Measurements from ENCODE around the gene TBC1D22A.

The TBC1D22A gene

DNA sequence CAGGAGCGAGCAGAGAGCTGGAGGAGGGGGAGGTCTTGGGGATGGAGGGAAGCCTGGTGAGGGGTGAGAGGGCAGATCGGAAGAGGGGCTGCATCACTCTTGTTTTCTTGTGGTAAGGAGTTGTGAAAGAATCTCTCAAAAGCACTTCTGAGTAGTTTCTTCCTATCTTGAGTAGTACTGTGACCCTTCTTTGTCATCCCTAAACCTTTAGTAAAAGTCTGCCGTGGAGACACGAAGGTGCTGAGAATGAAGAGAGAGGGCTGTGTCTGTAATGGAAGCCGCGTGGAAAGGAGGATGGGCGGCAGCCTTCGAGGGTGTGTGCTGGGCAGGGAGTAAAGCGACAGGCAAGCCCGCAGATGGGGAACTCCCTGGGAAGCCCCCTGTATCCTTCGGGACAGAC lies 237.8 kb downstream of the TBC1D22A start:
- no peak for DNase-seq

DNA sequence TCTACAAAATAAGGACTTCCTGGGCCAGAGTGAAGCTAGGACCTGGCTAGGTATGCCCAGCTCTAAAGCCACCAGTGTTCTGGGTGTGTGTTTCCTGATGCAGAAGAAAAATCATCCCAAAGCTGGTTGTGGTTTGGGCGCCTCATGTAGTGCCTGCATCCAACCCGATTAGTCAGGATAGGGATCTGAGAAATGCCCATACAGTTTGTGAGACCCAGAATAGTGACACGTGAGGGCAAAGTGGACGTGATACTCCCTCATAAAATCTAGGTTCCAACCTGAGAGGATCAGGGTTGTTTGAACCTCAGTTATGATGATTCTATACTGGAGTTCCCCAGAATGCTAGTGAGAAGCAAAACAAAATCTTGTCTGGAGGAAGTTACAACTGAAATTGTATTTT lies 238.4 kb downstream of the TBC1D22A start:
- no peak for DNase-seq

DNA sequence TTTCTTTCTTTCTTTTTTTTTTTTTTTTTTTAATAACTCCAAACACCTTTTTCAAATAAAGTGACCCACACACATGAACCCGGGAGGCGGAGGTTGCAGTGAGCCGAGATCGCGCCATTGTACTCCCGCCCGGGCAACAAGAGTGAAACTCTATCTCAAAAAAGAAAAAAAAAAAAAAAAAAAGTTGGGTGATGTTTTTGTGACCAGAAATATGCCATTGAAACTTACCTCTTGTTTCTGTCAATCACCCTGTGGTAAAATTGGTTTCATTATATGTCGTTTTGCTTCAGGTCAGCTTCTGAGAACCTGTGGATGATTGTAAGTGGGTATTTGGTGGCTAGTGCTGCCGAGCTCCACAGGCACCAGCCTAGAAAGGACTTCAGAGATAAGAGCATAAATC lies 238.8 kb downstream of the TBC1D22A start:
- DNase-seq: no peak

DNA sequence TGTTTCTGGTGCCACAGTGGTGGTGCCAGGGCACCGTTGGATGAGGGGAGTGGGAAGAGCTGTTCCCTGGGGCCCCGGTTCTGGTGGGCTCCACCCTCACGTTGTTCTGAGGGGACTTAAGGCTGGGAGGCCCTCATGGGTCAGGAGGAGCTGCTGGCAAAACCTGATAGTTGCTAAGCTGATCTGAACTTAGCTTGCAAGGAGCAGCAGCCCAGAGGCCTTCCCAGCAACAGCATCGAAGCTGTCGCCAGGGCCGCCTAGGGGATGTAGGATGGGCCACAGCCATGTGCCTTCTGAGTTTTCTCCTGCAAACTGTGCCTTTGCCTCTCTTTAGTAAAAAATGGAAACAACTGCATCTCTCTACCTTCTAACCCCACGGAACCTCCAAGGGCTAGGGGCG lies 240.2 kb downstream of the TBC1D22A start:
- DNase-seq: no peak

DNA sequence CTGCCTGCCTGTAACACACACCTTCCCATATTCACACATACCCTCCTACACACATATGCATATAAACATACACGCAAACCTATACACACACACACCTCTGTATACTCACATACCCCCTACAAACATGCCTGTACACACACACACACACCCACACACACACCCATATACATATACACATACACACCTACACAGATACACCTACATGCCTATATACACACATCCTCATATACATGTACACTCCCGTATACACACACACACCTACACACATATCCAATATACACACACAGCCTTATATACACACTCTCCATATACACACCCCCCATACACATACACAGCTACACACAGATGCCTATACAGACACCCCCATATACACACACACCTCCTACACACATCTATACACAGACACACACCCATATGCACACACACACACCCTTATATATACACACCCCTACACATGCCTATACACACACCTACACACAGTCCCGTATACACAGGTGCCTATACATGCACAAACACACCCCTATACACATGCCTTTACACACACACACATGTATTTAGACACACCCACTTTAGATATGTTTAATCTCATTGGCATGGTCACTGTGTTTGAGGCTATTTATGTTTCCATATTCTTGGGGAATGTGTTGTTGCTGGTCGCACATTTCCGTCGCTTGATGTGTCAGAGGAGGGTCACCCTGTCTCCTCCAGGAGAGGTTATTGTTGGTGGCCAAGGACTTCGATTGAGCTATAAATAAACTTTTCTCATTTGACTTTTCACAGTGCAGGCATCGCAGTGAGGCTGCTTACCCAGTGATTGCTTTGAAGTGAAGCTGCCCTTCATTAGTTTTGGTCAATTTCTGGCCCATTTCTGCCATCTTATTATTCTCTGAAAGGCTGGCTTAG lies 243.3 kb downstream of the TBC1D22A start:
- DNase-seq: no peak

DNA sequence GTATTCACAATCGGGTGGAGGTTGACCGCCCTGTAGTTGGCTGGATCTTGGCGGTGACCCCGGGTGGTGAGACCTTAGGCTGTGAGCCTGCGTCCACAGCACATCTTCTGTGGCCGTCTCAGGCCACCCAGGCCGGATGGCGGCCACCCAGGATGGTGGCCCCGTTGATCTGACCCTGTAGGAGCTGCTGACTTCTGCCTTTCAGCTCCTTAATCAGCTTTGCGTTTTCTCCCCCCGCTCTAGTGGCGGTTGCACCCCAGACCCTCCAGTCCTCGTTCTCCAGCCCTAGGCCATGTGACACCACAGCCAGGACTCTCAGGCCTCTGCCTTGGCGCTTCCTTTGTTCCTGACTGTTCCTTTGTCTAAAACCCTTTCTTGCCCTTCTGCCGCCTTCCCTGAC lies 244.0 kb downstream of the TBC1D22A start:
- no peak for DNase-seq

DNA sequence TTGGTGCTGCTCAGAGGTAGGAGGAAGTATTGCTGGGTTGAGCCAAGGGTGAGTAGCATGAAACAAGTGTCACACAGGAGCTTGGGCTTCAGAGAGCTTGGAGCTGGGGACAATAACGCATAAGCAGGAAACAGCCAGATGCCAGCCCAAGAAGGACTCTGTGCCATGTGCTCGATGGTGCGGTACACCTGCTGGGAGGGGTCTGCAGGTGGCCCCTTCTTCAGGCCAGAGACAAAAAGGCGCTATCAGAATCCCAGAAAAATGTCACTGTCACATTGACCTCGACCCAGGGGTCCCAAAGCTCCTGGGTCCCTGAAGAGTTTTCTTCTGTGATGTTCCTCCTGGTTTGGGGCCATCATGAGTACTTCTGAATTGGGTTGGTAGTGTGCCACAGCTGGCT lies 244.4 kb downstream of the TBC1D22A start:
- DNase-seq: no peak

DNA sequence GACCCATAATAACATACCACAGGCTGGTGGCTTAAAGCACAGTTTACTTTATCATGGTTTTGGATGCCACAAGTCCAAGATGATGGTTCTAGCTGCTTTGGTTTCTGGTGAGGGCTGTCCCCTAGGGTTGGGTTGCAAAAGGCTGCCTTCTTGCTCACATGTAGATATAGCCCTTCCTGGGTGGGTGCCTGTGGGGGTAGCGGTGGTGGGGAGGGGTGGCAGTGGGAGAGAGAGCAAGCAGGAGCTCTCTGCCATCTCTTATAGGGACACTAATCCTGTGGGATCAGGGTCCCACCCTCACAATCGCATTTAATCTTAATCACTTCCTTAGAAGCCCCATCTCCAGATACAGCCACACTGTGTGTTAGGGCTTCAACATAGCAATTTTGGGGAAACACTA lies 245.0 kb downstream of the TBC1D22A start:
- DNase-seq: no peak

DNA sequence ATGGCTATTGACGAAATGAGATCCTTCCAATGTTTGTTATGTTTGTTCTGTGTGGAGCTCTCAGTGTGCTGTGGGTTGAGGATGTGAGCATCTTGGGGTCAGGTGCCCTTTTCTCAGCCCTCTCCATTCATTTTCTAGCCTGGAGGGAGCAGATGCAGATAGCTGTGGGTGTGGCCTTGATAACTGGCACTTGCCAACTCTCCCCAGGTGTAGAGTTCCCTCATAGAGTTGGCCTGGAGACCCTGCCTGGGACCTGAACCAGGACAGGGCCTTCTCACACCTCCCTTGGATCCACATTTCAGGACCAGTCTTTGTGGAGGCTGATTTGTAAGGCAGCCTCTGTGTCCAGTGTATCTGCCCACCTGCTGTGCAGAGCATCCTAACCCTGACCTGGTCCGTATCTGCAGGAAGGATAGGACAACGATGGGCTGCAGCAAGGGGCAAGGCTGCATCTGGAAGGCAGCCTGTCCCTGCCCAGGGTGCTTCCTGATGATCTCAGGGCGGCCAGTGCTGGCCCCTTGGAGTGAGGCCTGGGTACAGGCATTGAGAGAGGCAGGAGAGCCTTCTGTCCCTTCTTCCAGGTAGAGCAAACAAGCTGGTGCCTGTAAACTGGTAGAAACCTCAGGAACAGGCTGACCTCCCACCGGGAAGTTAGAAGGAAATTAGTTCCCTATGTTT lies 245.9 kb downstream of the TBC1D22A start:
- DNase-seq: no peak

DNA sequence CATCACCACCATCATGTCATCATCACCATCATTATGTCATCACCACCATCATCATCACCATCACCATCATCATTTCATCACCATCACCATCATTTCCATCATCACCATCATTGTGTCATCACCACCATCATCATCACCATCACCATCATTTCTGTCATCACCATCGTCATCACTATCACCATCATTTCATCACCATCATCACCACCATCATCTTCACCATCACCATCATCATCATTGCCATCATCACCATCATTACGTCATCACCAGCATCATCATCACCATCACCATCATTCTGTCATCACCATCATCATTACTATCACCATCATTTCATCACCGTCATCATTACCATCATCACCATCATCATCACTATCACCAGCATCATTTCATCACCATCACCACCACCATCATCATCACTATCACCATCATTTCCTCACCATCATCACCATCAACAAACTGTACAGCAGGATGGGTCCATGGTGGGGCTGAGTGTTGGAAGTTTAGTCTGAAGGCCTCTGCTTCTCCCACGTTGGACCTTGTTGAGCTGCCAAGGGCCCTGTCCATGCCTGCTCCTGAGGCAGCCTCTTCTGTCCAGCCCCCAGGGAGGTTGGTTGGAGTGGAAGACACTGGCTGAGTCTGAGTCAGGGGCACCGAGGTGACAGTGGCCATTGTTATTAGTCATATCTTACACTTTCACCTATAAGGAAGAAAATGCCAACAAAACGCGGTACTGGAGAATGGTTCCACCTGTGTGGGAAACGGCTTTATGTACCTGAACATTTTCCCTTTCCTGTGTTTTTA lies 247.1 kb downstream of the TBC1D22A start:
- no peak for DNase-seq

DNA sequence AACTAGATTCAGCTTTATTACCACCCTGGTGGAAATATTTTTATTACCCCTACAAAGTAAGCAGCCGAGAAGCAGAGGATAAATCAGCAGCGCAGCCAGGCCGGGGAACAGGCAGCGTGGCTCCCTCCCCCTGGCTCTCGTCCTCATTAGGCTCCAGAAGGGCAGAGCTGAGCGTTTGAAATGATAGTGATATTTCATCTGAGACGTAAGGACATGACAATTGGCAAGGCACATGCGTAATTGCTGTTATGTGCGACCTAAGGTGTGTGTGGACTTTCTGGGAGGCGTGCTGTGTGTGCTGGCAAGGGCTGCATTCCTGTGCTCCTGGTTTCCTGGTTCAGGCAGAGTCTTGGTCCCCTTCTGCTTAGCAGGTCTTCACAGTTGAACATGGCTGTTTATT lies 247.8 kb downstream of the TBC1D22A start:
- no peak for DNase-seq

DNA sequence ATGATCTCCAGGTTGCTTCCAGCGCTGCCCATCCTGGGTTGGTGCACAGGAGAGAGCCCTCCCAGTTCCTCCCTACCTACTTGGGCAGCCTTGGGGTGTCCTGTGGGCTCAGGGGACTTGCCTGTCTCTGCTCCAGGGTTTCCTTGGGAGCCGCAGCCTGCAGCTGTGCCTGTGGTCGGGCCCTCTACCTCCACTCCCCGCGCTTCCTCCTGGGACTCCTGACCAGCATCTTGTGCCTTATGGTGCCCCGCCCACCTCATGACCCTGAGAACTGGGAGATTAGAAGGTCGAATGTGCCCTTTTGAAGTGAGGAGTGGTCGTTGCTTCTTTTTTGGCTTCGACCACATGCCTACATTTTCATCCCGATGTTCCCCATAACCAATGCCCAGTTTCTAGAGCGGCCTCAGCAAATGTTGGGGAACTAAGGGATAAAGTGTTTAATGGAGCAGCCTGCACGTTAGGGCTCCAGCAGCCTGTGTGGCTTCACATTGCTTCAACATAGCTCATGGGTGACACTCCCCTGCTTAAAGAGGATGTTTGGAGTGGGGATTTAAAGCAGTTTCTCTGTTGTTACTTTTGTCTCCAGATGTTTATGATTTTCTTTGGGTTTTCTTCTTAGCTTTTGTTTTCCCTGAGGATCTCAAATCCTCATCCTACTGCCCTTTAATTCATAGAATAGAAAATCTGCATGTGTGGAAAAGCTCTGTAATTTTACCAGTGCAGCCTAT lies 248.8 kb downstream of the TBC1D22A start:
- no peak for DNase-seq

DNA sequence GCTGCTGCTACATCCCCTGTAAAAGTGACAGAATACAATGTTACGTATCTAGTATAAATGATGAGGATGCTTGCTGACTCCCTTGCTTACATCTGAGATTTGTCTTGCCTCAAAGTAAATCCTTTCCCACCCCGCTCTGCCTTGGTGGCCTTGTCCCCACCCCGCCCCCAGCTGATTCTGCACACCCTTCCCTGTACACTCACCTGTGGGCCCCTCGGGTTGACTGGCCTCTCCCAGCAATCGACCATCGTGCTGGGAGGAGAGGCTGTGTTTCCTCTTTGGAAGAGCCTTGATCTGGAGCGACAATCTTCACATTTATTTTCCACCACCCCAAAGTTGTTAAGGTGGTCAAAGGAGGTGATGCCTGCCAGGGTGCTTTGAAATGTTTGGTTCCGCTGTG lies 249.4 kb downstream of the TBC1D22A start:
- DNase-seq: no peak

DNA sequence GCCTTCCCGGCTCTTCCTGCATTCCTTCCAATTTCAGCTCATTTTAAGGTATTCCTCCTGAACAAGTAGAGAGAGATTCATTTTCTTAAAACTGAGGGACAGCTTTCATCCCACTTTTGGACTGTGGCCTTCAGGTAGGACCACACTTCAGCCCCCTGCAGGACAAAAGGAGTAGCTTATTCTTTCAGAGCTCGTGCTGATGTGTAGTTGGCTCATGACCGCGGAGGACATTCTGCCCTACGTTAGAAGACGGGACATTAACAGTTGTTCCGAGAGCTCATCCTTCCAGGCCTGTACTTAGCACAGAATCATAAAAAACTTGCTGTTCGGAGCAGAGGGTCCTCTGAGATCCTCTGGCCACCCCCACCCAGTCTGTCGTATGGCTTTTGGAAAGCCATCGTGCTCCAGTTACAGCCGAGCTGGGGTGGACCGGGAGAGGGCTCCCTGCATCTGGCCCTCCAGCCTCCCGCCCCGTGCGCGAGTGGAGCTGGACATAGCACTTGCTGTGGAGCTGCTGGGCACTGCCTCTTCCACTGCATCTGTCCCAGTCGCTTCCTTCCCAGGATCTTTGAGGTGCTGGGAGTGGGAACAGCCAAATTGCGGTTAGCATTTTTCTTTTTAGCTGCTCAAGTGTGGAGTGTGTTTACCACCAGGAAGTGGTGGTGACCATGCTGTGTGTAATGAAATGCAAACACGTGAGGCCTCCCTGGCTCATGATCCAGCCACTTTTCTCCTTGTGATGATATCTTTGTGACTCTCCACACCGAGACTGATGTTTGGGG lies 250.3 kb downstream of the TBC1D22A start:
- DNase-seq: no peak

DNA sequence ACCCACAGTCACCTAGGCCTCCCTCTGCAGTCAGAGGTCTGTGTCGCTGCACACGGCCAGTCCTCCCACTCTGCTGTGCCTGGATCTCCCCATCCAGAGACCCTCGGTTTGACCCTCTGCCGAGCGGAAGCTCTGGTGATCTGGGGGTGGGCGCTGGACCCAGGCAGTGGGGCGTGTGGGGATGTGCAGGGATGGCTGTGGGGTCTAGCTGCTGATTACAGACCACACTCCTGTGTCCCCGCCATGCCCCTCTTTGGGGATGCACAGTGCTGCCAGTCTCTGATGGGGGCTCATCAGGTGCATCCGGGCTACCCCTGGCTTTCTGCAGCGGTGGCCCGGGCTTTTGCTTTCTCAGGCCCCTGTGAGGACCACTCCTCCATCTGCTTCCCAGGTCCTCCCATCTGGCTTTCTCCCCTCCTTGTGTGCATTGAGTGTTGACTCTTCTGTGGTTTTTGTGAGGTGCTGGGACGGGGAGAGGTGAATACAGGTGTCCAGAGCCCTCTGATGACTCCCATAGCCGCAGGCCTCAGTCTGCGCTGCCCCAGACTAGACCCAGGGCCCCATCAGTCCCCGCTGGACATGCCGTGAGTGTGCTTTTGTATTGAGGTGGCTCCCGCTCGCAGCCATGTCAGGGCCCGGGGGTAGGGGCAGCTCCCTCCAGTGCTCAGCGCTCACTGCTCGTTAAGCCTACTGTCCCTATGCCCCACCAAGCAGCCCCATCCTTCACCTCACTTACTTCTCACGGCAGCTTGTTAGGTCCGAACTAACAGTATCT lies 251.6 kb downstream of the TBC1D22A start:
- DNase-seq: no peak

DNA sequence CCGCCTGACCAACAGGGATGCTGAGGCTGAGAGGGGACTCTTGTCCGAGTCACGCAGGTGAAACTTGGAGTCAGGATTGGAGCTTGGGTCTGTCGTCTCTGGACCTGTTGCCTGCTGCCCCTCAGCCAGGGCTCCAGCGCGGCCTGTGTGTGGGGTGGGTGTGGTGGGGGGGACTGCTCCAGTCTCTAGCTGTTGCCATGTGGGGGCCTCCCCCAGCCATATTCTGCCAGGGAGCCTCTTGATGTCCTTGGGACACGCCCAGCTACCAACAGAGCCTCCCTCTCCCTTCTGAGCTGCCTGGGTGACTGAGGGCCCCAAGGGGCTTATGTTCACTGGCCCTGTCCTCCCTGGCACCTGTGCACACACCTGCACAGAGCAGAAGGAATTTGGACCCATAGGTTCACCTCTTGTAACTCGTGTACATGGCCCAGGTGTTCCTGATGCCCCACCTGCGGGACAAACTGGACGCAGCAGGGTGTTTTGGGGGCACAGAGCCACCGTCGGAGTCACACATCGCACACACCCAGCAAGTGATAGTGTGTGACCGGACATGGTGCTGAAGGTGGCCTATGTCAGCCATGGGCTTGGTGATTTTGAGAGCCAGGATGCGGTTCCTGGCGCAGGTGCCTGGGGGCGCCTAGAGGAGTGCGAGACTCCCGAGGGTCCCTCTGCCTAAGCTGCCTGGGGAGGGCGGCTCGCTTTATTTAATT lies 252.3 kb downstream of the TBC1D22A start:
- DNase-seq: no peak

DNA sequence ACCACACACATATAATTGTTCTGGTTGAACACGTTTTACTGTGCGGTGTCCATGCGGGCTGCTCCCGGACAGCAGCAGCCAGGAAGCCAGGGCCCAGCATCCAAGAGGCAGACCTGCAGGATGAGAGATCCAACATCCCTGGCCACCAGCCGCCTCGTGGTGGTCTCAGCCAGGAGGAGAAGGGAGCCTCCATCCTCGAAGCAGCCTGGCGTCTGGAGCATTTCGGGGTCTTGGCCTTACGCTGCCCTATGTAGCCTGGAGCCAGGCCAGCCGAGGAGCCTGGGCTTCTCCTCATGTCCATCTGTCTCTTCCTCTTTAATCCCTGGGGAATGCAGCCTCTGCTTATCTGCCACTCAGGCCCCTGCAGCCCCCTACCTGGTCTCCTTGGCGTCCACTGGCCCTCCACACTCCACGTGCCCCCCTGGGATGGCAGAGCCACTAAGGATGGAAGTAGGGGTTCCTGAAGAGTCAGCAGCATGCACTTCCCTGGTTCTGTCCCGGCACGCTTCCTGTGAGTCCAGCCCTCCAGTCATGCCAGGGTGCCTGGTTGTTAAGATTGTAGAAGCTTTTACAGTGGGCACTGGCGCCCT lies 253.2 kb downstream of the TBC1D22A start:
- DNase-seq: no peak

DNA sequence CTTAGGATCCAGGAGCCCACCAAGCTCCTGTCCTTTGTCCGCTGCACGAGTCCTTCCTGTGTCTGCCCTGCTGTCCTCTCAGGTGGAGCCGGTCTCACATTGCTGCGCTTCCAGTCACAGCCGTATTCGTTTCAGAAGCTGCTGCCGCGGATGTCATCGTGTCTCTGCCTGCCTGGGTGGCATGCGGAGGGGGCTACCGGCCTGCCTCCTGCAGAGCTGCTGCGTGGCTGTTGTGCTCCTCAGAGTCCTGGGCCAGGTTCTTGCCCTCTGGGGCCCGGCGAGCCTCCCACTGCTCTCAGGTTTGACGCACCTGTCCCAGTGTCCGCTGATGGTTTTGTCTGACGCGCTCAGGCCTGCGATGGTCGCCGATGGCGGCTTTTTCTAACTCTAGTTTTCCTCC lies 254.2 kb downstream of the TBC1D22A start:
- no peak for DNase-seq

DNA sequence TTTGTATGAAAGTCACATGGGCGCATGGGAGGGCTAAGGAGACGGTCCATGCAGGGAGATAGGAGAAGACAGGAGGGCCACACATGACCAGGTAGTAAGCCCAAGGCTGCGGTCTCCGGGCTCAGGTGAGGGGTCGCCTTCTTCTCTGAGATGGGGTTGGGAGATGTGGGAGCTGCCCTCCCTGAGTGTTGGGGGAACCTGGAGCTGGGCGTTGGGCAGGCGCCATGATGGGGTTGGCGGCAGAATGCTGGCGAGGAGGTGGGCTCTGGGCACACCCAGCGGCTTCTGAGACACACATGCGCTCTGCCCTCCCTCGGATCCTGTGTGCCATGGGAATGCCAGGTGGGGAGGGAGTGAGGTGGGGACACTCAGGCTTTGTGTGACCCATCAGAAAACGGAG lies 254.8 kb downstream of the TBC1D22A start:
- DNase-seq: no peak

All from CD4-positive, alpha-beta T cell treated with Interferon alpha-2 for 1 hour (primary cell).